Activated naive CD8-positive, alpha-beta T cell (primary cell): ENCODE data around the gene ARID5A.

Experiments
- H3K27ac Mint-ChIP-seq: one replicate; pipeline ENCODE4 v1.8.0; 2021; ENCODE audit warnings: mixed read lengths
- H3K27me3 Mint-ChIP-seq: one replicate; pipeline ENCODE4 v1.8.0; 2021; ENCODE audit warnings: mixed read lengths
- H3K36me3 Mint-ChIP-seq: one replicate; pipeline ENCODE4 v1.8.0; 2021; ENCODE audit warnings: mixed read lengths
- H3K4me1 Mint-ChIP-seq: one replicate; pipeline ENCODE4 v1.8.0; 2021; ENCODE audit warnings: low read depth, mixed read lengths
- H3K4me3 Mint-ChIP-seq: one replicate; pipeline ENCODE4 v1.8.0; 2021; ENCODE audit warnings: mild to moderate bottlenecking, mixed read lengths
- H3K9me3 Mint-ChIP-seq: one replicate; pipeline ENCODE4 v1.8.0; 2021; ENCODE audit warnings: low read depth, mixed read lengths

The ARID5A gene

GRCh38 chr2:96517079-96517478, 19.5 kb upstream of the ARID5A start:
- H3K27me3 Mint-ChIP-seq: no peaks in the 10 kb centered on the region
- H3K4me1 Mint-ChIP-seq: no peaks in the 10 kb centered on the region
- no peak overlapping the region for H3K4me3 Mint-ChIP-seq
- peaks cover 7% of the 10 kb centered on the region for H3K36me3 Mint-ChIP-seq
- H3K9me3 Mint-ChIP-seq: peaks cover 6% of the 10 kb centered on the region
- no peak overlapping the region for H3K27ac Mint-ChIP-seq

GRCh38 chr2:96520231-96520630, 16.3 kb upstream of the ARID5A start:
- Mint-ChIP-seq H3K27ac (no peak overlapping the region), H3K4me1 (peaks cover 10% of the 10 kb centered on the region), H3K4me3 (no peak overlapping the region), H3K9me3 (peaks cover 6% of the 10 kb centered on the region), H3K27me3 (no peaks in the 10 kb centered on the region), H3K36me3 (peaks cover 7% of the 10 kb centered on the region)

GRCh38 chr2:96520697-96521096, 15.9 kb upstream of the ARID5A start:
- peaks cover 10% of the 10 kb centered on the region for H3K4me1 Mint-ChIP-seq
- H3K4me3 Mint-ChIP-seq: no peak overlapping the region
- peaks cover 7% of the 10 kb centered on the region for H3K36me3 Mint-ChIP-seq
- H3K27ac Mint-ChIP-seq: no peak overlapping the region
- H3K27me3 Mint-ChIP-seq: no peaks in the 10 kb centered on the region
- peaks cover 6% of the 10 kb centered on the region for H3K9me3 Mint-ChIP-seq

- no peak overlapping the region for H3K27ac Mint-ChIP-seq
- H3K27me3 Mint-ChIP-seq: no peaks in the 10 kb centered on the region
- H3K4me3 Mint-ChIP-seq: no peak overlapping the region
- peaks cover 10% of the 10 kb centered on the region for H3K4me1 Mint-ChIP-seq
- peaks cover 7% of the 10 kb centered on the region for H3K36me3 Mint-ChIP-seq
- peaks cover 6% of the 10 kb centered on the region for H3K9me3 Mint-ChIP-seq
Measured at GRCh38 chr2:96521219-96521618, 15.3 kb upstream of the ARID5A start.

- peaks cover 17% of the 10 kb centered on the region for H3K4me1 Mint-ChIP-seq
- no peak overlapping the region for H3K27ac Mint-ChIP-seq
- no peaks in the 10 kb centered on the region for H3K9me3 Mint-ChIP-seq
- H3K36me3 Mint-ChIP-seq: no peaks in the 10 kb centered on the region
- no peak overlapping the region for H3K4me3 Mint-ChIP-seq
- H3K27me3 Mint-ChIP-seq: no peaks in the 10 kb centered on the region
Measured at GRCh38 chr2:96522304-96523203, 14.0 kb upstream of the ARID5A start.

- peak overlapping the region; percentile 34 for H3K27ac Mint-ChIP-seq
- H3K9me3 Mint-ChIP-seq: no peaks in the 10 kb centered on the region
- H3K4me1 Mint-ChIP-seq: peaks cover 29% of the 10 kb centered on the region
- H3K36me3 Mint-ChIP-seq: no peaks in the 10 kb centered on the region
- H3K4me3 Mint-ChIP-seq: peak overlapping the region; percentile 23
- H3K27me3 Mint-ChIP-seq: no peaks in the 10 kb centered on the region
Measured at GRCh38 chr2:96523659-96524481, 12.7 kb upstream of the ARID5A start.

- H3K9me3 Mint-ChIP-seq: no peaks in the 10 kb centered on the region
- peaks cover 36% of the 10 kb centered on the region for H3K4me1 Mint-ChIP-seq
- peak overlapping the region; percentile 23 for H3K4me3 Mint-ChIP-seq
- H3K36me3 Mint-ChIP-seq: no peaks in the 10 kb centered on the region
- H3K27ac Mint-ChIP-seq: peak overlapping the region; percentile 34
- H3K27me3 Mint-ChIP-seq: no peaks in the 10 kb centered on the region
Measured at GRCh38 chr2:96524482-96525210, 11.9 kb upstream of the ARID5A start.

- Mint-ChIP-seq H3K9me3 (no peaks in the 10 kb centered on the region), H3K27ac (no peak overlapping the region), H3K4me3 (no peak overlapping the region), H3K4me1 (peaks cover 41% of the 10 kb centered on the region), H3K27me3 (no peaks in the 10 kb centered on the region), H3K36me3 (no peaks in the 10 kb centered on the region)
Measured at GRCh38 chr2:96525211-96525507, 11.4 kb upstream of the ARID5A start.

GRCh38 chr2:96526101-96526591, 10.4 kb upstream of the ARID5A start:
- no peaks in the 10 kb centered on the region for H3K36me3 Mint-ChIP-seq
- H3K27me3 Mint-ChIP-seq: no peaks in the 10 kb centered on the region
- peaks cover 50% of the 10 kb centered on the region for H3K4me1 Mint-ChIP-seq
- H3K9me3 Mint-ChIP-seq: no peaks in the 10 kb centered on the region
- no peak overlapping the region for H3K27ac Mint-ChIP-seq
- no peak overlapping the region for H3K4me3 Mint-ChIP-seq

- Mint-ChIP-seq H3K4me3 (peak overlapping the region; percentile 83), H3K9me3 (no peaks in the 10 kb centered on the region), H3K4me1 (peaks cover 56% of the 10 kb centered on the region), H3K27ac (peak overlapping the region; percentile 88), H3K27me3 (no peaks in the 10 kb centered on the region), H3K36me3 (no peaks in the 10 kb centered on the region)
Measured at GRCh38 chr2:96526615-96527285, 9.8 kb upstream of the ARID5A start.

GRCh38 chr2:96527286-96528005, 9.1 kb upstream of the ARID5A start:
- H3K27me3 Mint-ChIP-seq: no peaks in the 10 kb centered on the region
- no peaks in the 10 kb centered on the region for H3K36me3 Mint-ChIP-seq
- peak overlapping the region; percentile 84 for H3K4me3 Mint-ChIP-seq
- peaks cover 63% of the 10 kb centered on the region for H3K4me1 Mint-ChIP-seq
- peak overlapping the region; percentile 95 for H3K27ac Mint-ChIP-seq
- no peaks in the 10 kb centered on the region for H3K9me3 Mint-ChIP-seq

- Mint-ChIP-seq H3K4me3 (peak overlapping the region; percentile 84), H3K36me3 (no peaks in the 10 kb centered on the region), H3K27ac (peak overlapping the region; percentile 95), H3K4me1 (peaks cover 67% of the 10 kb centered on the region), H3K27me3 (no peaks in the 10 kb centered on the region), H3K9me3 (no peaks in the 10 kb centered on the region)
Measured at GRCh38 chr2:96528006-96528699, 8.4 kb upstream of the ARID5A start.

GRCh38 chr2:96528700-96529375, 7.7 kb upstream of the ARID5A start:
- peak overlapping the region; percentile 84 for H3K4me3 Mint-ChIP-seq
- peak overlapping the region; percentile 95 for H3K27ac Mint-ChIP-seq
- no peaks in the 10 kb centered on the region for H3K9me3 Mint-ChIP-seq
- H3K4me1 Mint-ChIP-seq: peaks cover 66% of the 10 kb centered on the region
- no peaks in the 10 kb centered on the region for H3K36me3 Mint-ChIP-seq
- H3K27me3 Mint-ChIP-seq: no peaks in the 10 kb centered on the region
